Measurements from ENCODE around the gene SCAF1.
A peak's percentile ranks its signal among the peaks of the same experiment; 100 is the strongest.

SCAF1 gene

DNA sequence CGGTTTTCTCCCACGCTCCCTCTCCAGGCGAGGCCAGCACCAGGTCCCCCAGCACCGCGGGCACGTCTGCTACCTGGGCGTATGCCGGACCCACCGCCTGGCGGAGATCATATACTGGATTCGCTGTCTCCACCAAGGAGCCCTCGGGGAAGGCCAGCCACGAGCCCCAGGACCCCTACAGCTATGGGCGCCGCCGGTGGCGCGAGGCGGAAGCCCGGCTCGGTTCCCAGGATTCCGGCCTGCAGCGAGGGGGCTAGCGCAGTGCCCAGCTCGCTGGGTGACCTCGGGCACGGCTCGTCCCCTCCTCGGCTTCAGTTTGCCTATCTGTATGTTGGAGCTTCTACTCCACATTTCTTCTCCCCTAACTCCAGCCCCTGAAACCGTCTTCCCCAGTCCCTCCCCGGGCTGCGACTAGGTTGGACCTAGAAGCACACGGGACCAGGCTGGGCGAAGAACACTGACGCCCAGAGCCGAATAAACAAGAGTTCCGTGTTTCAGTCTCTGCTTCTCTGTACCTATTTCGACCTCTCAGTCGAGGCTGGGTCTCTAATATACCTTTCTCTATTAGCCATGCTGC is 48.2 kb downstream of the SCAF1 start:
- H3K36me3 Mint-ChIP-seq (ENCODE audit: insufficient read depth), result peaks cover 15% of the 10 kb centered on the region
- H3K27me3 Mint-ChIP-seq, result peaks cover 34% of the 10 kb centered on the region
- H3K9me3 Mint-ChIP-seq, result no peaks in the 10 kb centered on the region
- peak overlapping the region; percentile 90 for H3K27ac Mint-ChIP-seq (ENCODE audit: low read depth)
- ATAC-seq (replicated peaks; ENCODE audit: extremely low read depth, poor library complexity, severe bottlenecking) (no peak), DNase-seq (ENCODE audit: low spot score in 2 of 2) (no peak)
- H3K4me3 Mint-ChIP-seq, result peak overlapping the region; percentile 80
- H3K4me1 Mint-ChIP-seq, result peaks cover 25% of the 10 kb centered on the region

DNA sequence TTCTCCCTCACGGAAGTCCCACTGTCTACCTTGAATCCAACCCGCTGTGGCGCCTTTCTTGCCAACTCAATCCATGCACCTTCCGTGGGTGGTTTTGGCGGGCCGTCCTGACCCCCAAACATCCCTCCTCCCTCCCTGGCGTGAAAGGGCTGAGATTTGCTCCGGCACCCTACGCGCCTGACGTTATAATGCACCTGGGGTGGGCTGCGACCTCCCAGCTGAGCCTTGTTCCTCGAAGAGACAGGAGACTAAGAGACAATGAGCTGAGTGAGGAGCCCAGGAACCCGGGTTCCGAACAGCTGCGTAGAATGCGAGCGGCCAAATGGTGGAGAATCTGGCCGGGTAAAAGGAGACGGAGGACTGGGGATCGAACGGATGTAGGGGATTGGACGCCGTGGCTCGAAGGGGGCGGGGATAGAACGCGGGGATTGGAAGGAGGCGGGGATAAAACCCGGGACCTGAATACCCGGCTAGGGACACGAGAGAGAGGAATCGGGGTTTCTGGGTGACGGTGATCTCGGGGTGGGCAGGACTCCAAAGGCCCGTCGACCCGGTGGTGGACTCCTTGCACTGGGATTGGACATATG is 48.7 kb downstream of the SCAF1 start, which contains the start of gene CPT1C:
Gene CPT1C (plus strand): TSS at position 461 of the 587 bp plus-strand sequence. CDS start 1,137 bp downstream, outside the sequence.
- ATAC-seq (replicated peaks; ENCODE audit: extremely low read depth, poor library complexity, severe bottlenecking), result no peak
- Mint-ChIP-seq H3K27ac (ENCODE audit: low read depth) (peak within 1 kb of the TSS; percentile 90), H3K27me3 (peaks cover 34% of the 10 kb centered on the region)

DNA sequence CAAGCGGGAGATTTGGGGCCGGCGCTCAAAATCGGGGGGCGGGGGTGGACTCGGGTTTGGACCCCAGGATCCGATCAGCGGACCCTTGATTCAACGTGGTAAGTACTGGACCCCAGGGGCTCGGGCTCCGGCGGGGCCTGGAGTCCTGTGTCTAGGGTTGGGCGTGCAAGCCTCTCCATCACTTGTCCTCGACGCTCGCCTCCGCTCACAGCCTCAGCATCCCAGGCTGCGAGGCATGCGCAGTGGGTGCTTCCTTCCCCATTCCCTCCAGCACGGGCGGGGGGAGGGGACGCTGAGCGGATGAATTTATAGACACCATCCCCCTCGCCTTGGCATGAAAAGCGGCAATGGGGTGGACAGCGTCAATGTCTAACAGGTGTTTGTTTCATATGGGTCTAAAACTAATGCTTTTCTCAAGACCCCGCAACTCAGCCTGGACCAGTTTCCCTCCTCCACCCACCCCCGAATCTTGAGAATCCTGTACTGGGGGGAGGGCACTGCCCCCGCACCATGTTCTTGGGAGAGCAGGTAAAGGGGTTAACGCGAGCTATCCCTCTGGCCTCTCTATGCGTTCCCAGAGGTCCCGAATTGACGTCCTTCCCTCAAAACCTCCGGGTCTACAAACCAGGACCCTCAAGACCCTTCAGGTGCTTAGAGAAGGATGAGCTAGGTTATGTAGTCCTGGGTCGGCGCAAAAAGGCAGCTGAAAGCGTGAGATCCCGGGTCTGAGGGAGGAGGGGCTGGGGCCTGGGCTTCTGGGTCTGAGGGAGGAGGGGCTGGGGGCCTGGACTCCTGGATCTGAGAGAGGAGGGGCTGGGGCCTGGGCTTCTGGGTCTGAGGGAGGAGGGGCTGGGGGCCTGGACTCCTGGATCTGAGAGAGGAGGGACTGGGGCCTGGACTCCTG is 49.5 kb downstream of the SCAF1 start:
- no peak for DNase-seq (ENCODE audit: low spot score in 2 of 2)
- Mint-ChIP-seq H3K36me3 (ENCODE audit: insufficient read depth) (peaks cover 12% of the 10 kb centered on the region), H3K9me3 (no peaks in the 10 kb centered on the region), H3K27ac (ENCODE audit: low read depth) (peak overlapping the region; percentile 90), H3K27me3 (peaks cover 34% of the 10 kb centered on the region), H3K4me3 (peak overlapping the region; percentile 80), H3K4me1 (peaks cover 25% of the 10 kb centered on the region)
- ATAC-seq (replicated peaks; ENCODE audit: extremely low read depth, poor library complexity, severe bottlenecking), result no peak

More for the DNA sequence above, 48.7 kb downstream of the SCAF1 start, which contains the start of gene CPT1C:
- H3K4me3 Mint-ChIP-seq, result peak within 1 kb of the TSS; percentile 80
- DNase-seq (ENCODE audit: low spot score in 2 of 2), result no peak
- peaks cover 25% of the 10 kb centered on the region for H3K4me1 Mint-ChIP-seq
- H3K9me3 Mint-ChIP-seq, result no peaks in the 10 kb centered on the region
- peaks cover 12% of the 10 kb centered on the region for H3K36me3 Mint-ChIP-seq (ENCODE audit: insufficient read depth)

DNA sequence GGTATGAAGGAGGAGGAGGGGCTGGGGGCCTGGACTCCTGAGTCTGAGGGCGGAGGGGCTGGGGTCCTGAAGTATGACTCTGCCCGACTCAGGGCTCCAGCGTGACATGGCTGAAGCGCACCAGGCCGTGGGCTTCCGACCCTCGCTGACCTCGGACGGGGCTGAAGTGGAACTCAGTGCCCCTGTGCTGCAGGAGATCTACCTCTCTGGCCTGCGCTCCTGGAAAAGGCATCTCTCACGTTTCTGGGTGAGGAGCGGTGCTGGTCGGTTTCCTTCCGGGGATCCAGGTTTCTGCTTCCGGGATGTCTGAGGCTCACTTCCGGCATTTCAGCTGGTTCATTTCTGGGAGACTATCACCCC is 50.1 kb downstream of the SCAF1 start:
- H3K4me3 Mint-ChIP-seq, result no peak overlapping the region
- H3K4me1 Mint-ChIP-seq, result peaks cover 25% of the 10 kb centered on the region
- DNase-seq (ENCODE audit: low spot score in 2 of 2) (no peak), ATAC-seq (replicated peaks; ENCODE audit: extremely low read depth, poor library complexity, severe bottlenecking) (no peak)
- H3K27me3 Mint-ChIP-seq, result peaks cover 34% of the 10 kb centered on the region
- no peaks in the 10 kb centered on the region for H3K9me3 Mint-ChIP-seq
- H3K36me3 Mint-ChIP-seq (ENCODE audit: insufficient read depth), result peaks cover 12% of the 10 kb centered on the region
- H3K27ac Mint-ChIP-seq (ENCODE audit: low read depth), result no peak overlapping the region

DNA sequence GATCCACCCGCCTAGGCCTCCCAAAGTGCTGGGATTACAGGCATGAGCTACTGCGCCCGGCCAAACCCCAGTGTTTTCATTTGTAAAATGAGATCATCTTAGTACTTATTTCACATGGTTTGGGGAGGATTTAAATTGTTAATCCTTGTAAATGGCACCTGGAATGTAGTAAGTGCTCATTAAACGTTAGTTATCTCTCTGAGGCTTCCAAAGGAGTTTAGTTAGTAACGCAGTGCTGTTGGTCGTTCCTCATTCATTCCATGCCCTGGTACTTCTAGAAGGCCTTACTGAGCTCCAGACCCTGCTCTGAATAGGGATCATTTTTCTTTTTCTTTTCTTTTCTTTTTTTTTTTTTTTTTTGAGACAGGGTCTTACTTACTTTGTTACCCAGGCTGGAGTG is 54.1 kb downstream of the SCAF1 start:
- Mint-ChIP-seq H3K36me3 (ENCODE audit: insufficient read depth) (peaks cover 2% of the 10 kb centered on the region), H3K27ac (ENCODE audit: low read depth) (no peak overlapping the region), H3K4me1 (peaks cover 1% of the 10 kb centered on the region), H3K27me3 (peaks cover 28% of the 10 kb centered on the region), H3K4me3 (no peak overlapping the region), H3K9me3 (no peaks in the 10 kb centered on the region)
- no peak for DNase-seq (ENCODE audit: low spot score in 2 of 2)
- no peak for ATAC-seq (replicated peaks; ENCODE audit: extremely low read depth, poor library complexity, severe bottlenecking)

DNA sequence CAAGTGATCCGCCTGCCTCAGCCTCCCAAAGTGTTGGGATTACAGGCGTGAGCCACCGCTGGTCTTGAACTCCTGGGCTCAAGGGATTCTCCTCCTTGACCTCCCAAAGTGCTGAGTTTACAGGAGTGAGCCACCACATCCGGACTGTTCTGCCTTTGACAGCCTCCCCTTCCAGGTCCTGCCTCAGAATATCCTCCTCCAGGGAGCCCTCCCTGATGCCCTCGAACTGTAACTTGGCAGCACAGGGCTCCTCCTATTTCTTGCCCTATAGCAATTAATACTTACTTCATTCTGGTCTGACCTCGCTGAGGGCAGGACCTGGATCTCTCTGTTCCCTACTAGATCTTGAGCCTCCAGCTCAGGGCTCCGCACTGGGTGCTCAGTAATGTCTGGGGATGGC is 54.9 kb downstream of the SCAF1 start:
- H3K4me1 Mint-ChIP-seq, result no peaks in the 10 kb centered on the region
- no peaks in the 10 kb centered on the region for H3K9me3 Mint-ChIP-seq
- H3K36me3 Mint-ChIP-seq (ENCODE audit: insufficient read depth), result peaks cover 2% of the 10 kb centered on the region
- H3K4me3 Mint-ChIP-seq, result no peak overlapping the region
- ATAC-seq (replicated peaks; ENCODE audit: extremely low read depth, poor library complexity, severe bottlenecking) (no peak), DNase-seq (ENCODE audit: low spot score in 2 of 2) (no peak)
- peaks cover 25% of the 10 kb centered on the region for H3K27me3 Mint-ChIP-seq
- H3K27ac Mint-ChIP-seq (ENCODE audit: low read depth), result no peak overlapping the region

DNA sequence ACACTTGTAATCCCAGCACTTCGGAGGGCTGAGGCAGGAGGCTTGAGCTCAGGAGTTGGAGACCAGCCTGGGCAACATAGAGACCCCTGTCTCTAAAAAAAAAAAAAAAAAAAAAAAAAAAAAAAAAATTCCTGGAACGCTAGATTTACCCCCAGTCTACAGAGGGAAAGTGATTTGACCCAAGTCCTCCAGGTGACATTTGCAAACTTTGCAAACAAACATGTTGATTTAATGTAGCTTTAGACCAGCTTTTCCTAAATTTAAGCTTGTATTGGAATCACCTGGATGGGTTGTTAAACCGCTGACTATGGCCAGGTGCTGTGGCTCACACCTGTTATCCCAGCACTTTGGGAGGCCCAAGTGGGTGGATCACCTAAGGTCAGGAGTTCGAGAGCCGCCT is 57.4 kb downstream of the SCAF1 start:
- Mint-ChIP-seq H3K27me3 (peaks cover 22% of the 10 kb centered on the region), H3K9me3 (no peaks in the 10 kb centered on the region), H3K36me3 (ENCODE audit: insufficient read depth) (no peaks in the 10 kb centered on the region), H3K4me3 (no peak overlapping the region), H3K4me1 (no peaks in the 10 kb centered on the region), H3K27ac (ENCODE audit: low read depth) (no peak overlapping the region)
- ATAC-seq (replicated peaks; ENCODE audit: extremely low read depth, poor library complexity, severe bottlenecking) (no peak), DNase-seq (ENCODE audit: low spot score in 2 of 2) (no peak)

DNA sequence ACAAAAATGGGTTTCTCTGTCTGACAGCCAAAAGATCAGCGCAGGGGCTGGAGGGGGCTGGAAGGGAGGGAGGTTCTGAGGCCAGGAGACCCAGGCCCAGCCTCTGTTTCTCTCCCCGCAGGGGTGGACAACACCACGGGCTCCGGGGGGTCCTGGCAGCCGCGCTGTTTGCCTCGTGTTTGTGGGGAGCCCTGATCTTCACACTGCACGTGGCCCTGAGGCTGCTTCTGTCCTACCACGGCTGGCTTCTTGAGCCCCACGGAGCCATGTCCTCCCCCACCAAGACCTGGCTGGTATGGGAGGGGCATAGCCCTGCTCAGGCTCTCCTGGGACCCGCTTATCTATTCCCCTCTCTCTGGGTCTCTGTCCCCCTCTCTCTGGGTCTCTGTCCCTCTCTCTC is 58.6 kb downstream of the SCAF1 start:
- no peak for ATAC-seq (replicated peaks; ENCODE audit: extremely low read depth, poor library complexity, severe bottlenecking)
- peaks cover 22% of the 10 kb centered on the region for H3K27me3 Mint-ChIP-seq
- no peak for DNase-seq (ENCODE audit: low spot score in 2 of 2)

DNA sequence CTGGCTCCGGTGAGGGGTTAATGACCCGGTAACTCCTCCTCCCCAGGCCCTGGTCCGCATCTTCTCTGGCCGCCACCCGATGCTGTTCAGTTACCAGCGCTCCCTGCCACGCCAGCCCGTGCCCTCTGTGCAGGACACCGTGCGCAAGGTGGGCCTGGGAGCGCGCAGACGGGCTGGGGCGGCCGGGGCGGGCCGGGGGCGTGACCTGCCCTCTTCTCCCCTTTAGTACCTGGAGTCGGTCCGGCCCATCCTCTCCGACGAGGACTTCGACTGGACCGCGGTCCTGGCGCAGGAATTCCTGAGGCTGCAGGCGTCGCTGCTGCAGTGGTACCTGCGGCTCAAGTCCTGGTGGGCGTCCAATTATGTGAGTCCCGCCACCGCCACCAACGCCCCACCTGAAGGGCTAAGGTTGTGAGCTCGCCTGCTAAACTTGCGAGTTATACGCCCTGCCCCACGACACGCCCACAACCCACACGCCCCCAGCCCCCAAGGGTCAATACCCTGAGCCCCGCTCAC is 59.3 kb downstream of the SCAF1 start:
- Mint-ChIP-seq H3K4me1 (no peaks in the 10 kb centered on the region), H3K27me3 (peaks cover 22% of the 10 kb centered on the region), H3K36me3 (ENCODE audit: insufficient read depth) (no peaks in the 10 kb centered on the region), H3K9me3 (no peaks in the 10 kb centered on the region), H3K27ac (ENCODE audit: low read depth) (no peak overlapping the region), H3K4me3 (no peak overlapping the region)
- no peak for ATAC-seq (replicated peaks; ENCODE audit: extremely low read depth, poor library complexity, severe bottlenecking)
- no peak for DNase-seq (ENCODE audit: low spot score in 2 of 2)

More for the DNA sequence above, 58.6 kb downstream of the SCAF1 start:
- Mint-ChIP-seq H3K4me3 (no peak overlapping the region), H3K4me1 (no peaks in the 10 kb centered on the region), H3K27ac (ENCODE audit: low read depth) (no peak overlapping the region), H3K36me3 (ENCODE audit: insufficient read depth) (no peaks in the 10 kb centered on the region), H3K9me3 (no peaks in the 10 kb centered on the region)

DNA sequence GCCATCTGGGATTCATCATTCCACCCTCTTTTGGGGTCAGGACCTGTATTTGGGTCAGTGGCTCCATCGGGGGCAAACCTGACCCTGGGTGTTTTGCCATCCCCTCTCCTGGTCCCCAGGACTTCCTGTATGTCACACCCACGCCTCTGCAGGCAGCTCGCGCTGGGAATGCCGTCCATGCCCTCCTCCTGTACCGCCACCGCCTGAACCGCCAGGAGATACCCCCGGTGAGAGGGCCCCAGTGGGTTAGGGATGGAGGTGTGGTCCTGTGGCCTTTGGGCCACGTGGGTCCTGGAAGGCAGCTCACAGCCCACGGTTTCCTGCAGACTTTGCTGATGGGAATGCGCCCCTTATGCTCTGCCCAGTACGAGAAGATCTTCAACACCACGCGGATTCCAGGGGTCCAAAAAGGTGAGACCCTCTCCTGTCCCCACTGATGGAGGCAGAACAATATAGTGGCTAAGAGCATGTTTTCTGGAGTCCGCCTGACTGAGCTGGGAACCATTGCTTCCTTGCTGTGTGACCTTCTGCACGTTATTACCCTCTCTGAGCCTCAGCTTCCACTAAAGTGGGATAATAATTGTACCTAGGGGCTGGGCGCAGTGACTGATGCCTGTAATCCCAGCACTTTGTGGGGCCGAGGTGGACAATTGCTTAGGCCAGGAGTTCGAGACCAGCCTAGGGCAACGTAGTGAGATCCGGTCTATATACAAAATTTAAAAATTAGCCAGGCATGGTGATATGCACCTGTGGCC is 63.1 kb downstream of the SCAF1 start:
- peaks cover 41% of the 10 kb centered on the region for H3K27me3 Mint-ChIP-seq
- no peak for ATAC-seq (replicated peaks; ENCODE audit: extremely low read depth, poor library complexity, severe bottlenecking)
- H3K27ac Mint-ChIP-seq (ENCODE audit: low read depth), result no peak overlapping the region
- no peak for DNase-seq (ENCODE audit: low spot score in 2 of 2)
- H3K36me3 Mint-ChIP-seq (ENCODE audit: insufficient read depth), result no peaks in the 10 kb centered on the region
- no peaks in the 10 kb centered on the region for H3K9me3 Mint-ChIP-seq
- H3K4me1 Mint-ChIP-seq, result no peaks in the 10 kb centered on the region
- no peak overlapping the region for H3K4me3 Mint-ChIP-seq

DNA sequence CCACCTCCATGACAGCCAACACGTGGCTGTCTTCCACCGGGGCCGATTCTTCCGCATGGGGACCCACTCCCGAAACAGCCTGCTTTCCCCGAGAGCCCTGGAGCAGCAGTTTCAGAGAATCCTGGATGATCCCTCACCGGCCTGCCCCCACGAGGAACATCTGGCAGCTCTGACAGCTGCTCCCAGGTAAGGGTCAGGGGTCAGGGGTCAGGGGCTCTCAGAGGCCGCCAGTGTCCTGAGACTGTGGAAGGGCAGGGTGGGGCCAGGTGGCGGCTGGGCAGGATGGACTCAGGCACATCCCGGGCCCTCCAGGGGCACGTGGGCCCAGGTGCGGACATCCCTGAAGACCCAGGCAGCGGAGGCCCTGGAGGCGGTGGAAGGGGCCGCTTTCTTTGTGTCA is 63.9 kb downstream of the SCAF1 start:
- Mint-ChIP-seq H3K4me3 (no peak overlapping the region), H3K36me3 (ENCODE audit: insufficient read depth) (no peaks in the 10 kb centered on the region), H3K27ac (ENCODE audit: low read depth) (no peak overlapping the region), H3K9me3 (no peaks in the 10 kb centered on the region), H3K27me3 (peaks cover 41% of the 10 kb centered on the region), H3K4me1 (no peaks in the 10 kb centered on the region)
- no peak for ATAC-seq (replicated peaks; ENCODE audit: extremely low read depth, poor library complexity, severe bottlenecking)
- DNase-seq (ENCODE audit: low spot score in 2 of 2), result no peak
